NCI-H446 (cell line): ENCODE results near the gene EDARADD.

Source experiments
- DNase-seq, 2 experiments: peaks; one replicate each; lab custom pipeline; 2025; lab: John Stamatoyannopoulos, UW

EDARADD gene

GRCh38 chr1:236394879-236395229 lies 768 bp downstream of the EDARADD start:
- no peak for DNase-seq

- no peak for DNase-seq
Observed at GRCh38 chr1:236395230-236395946, 1.3 kb downstream of the EDARADD start.

- DNase-seq, result no peak
Observed at GRCh38 chr1:236395947-236396664, 2.0 kb downstream of the EDARADD start.

- DNase-seq, result no peak
Observed at GRCh38 chr1:236396665-236397043, 2.6 kb downstream of the EDARADD start.

GRCh38 chr1:236397173-236397759 lies 3.2 kb downstream of the EDARADD start:
- DNase-seq, result no peak

GRCh38 chr1:236398538-236398937 lies 4.5 kb downstream of the EDARADD start:
- DNase-seq, result no peak

- no peak for DNase-seq
Observed at GRCh38 chr1:236400061-236400603, 6.0 kb downstream of the EDARADD start.

- no peak for DNase-seq
Observed at GRCh38 chr1:236401698-236402097, 7.6 kb downstream of the EDARADD start.

GRCh38 chr1:236403905-236404696 lies 10.0 kb downstream of the EDARADD start:
- no peak for DNase-seq

GRCh38 chr1:236407059-236407458 lies 13.0 kb downstream of the EDARADD start:
- DNase-seq, result no peak

GRCh38 chr1:236413688-236414087 lies 19.6 kb downstream of the EDARADD start:
- DNase-seq, result no peak

GRCh38 chr1:236416165-236416564 lies 22.1 kb downstream of the EDARADD start:
- DNase-seq, result no peak

- no peak for DNase-seq
Observed at GRCh38 chr1:236417336-236417735, 23.2 kb downstream of the EDARADD start.

- no peak for DNase-seq
Observed at GRCh38 chr1:236419502-236419901, 25.4 kb downstream of the EDARADD start.

- no peak for DNase-seq
Observed at GRCh38 chr1:236421022-236421421, 26.9 kb downstream of the EDARADD start.

GRCh38 chr1:236421850-236422516 lies 27.9 kb downstream of the EDARADD start:
- DNase-seq, result no peak

GRCh38 chr1:236422517-236422876 lies 28.4 kb downstream of the EDARADD start:
- no peak for DNase-seq

GRCh38 chr1:236425031-236425663 lies 31.1 kb downstream of the EDARADD start:
- DNase-seq, result no peak

- no peak for DNase-seq
Observed at GRCh38 chr1:236426215-236426614, 32.1 kb downstream of the EDARADD start.

GRCh38 chr1:236429715-236430274 lies 35.7 kb downstream of the EDARADD start:
- DNase-seq, result no peak

- no peak for DNase-seq
Observed at GRCh38 chr1:236433819-236434315, 39.8 kb downstream of the EDARADD start.
